Activated naive CD4-positive, alpha-beta T cell treated with anti-CD3 and anti-CD28 coated beads, Interleukin-2, amount 50 U/mL, for 24 hours (primary cell): ENCODE measurements around the gene TMEM121.

ENCODE experiments used
- H3K27ac Mint-ChIP-seq: one replicate; pipeline ENCODE4 v1.8.0; 2021; ENCODE audit warnings: mild to moderate bottlenecking, mixed read lengths
- H3K27me3 Mint-ChIP-seq: one replicate; pipeline ENCODE4 v1.8.0; 2021; ENCODE audit warnings: mixed read lengths
- H3K36me3 Mint-ChIP-seq: one replicate; pipeline ENCODE4 v1.8.0; 2021; ENCODE audit warnings: mixed read lengths
- H3K4me1 Mint-ChIP-seq: one replicate; pipeline ENCODE4 v1.8.0; 2021; ENCODE audit warnings: mixed read lengths
- H3K4me3 Mint-ChIP-seq: one replicate; pipeline ENCODE4 v1.8.0; 2021; ENCODE audit warnings: mild to moderate bottlenecking, mixed read lengths
- H3K9me3 Mint-ChIP-seq: one replicate; pipeline ENCODE4 v1.8.0; 2021; ENCODE audit warnings: mixed read lengths

TMEM121 gene

DNA sequence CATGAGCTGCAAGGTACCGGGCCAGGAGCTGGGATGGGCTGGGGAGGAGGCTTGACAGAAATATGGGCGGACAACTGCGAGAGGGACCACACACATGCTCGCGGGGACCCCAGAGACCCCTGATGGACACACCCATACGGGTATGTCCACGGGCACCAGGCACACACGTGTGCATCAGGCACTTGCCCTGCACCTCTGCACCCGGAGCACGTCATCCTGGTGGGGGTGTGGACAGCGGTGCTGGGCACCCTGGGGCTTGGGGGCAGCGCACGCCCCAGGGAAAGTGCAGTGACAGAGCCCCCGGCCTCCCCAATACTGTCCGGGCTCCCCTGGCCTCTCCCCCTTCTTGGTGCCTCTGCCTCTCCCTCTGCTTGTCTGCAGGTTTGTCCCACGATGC, 41.4 kb upstream of the TMEM121 start:
- H3K4me3 Mint-ChIP-seq: no peak overlapping the region
- H3K36me3 Mint-ChIP-seq: no peaks in the 10 kb centered on the region
- peak overlapping the region; percentile 30 for H3K27ac Mint-ChIP-seq
- no peaks in the 10 kb centered on the region for H3K9me3 Mint-ChIP-seq
- H3K27me3 Mint-ChIP-seq: no peaks in the 10 kb centered on the region
- peaks cover 71% of the 10 kb centered on the region for H3K4me1 Mint-ChIP-seq

- H3K9me3 Mint-ChIP-seq: no peaks in the 10 kb centered on the region
- no peaks in the 10 kb centered on the region for H3K36me3 Mint-ChIP-seq
- H3K27me3 Mint-ChIP-seq: no peaks in the 10 kb centered on the region
- peak overlapping the region; percentile 49 for H3K4me3 Mint-ChIP-seq
- H3K4me1 Mint-ChIP-seq: peaks cover 65% of the 10 kb centered on the region
- H3K27ac Mint-ChIP-seq: peak overlapping the region; percentile 35
Measured at GRCh38 chr14:105485739-105486162, 40.6 kb upstream of the TMEM121 start.

DNA sequence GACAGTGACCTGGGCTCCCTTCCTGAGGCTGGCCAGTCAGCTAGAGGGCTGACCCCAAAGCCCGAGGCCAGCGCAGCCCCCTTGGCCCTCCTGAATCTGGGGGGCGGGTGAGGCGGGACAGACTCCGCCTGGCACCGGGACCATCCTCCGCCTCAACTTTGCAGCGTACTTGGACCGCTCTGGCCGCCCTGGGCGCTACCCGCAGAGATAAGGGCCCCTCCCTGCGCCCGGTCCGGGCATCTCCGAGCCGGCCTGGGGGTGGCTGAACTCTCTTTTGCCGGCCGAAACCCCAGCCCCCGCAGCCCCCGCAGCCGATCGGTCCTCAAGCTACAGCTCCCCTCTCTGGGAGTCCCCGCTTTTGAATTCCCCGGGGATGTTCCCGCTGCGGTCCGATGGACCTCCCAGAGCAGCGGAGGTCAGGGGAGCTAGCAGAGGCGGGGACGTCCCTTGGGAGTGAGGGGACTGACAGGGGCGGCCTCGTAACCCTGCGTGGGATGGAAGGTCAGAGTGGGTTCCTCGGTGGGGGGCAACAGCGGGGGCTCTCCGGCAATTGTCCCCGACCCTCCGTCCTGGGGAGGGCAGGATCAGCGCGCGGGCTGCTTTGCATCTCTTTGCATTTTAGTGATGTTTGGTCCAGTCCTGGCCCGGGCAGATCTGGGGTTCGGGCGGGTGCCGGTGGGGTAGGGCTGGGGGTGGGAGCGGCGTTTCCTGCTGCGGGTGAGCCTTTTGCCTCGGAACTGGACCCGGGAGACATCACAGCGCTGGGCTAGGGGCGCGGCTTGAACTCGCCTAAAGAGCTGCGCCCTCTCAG, 40.0 kb upstream of the TMEM121 start, which contains the start of gene CRIP1:
TSS of gene CRIP1 (plus strand) at position 724 of the 811 bp plus-strand sequence. CDS start 374 bp downstream, outside the sequence.
- H3K36me3 Mint-ChIP-seq: no peaks in the 10 kb centered on the region
- peak within 1 kb of the TSS; percentile 80 for H3K4me3 Mint-ChIP-seq
- H3K9me3 Mint-ChIP-seq: no peaks in the 10 kb centered on the region
- H3K27ac Mint-ChIP-seq: peak within 1 kb of the TSS; percentile 35
- H3K27me3 Mint-ChIP-seq: no peaks in the 10 kb centered on the region
- peaks cover 60% of the 10 kb centered on the region for H3K4me1 Mint-ChIP-seq

DNA sequence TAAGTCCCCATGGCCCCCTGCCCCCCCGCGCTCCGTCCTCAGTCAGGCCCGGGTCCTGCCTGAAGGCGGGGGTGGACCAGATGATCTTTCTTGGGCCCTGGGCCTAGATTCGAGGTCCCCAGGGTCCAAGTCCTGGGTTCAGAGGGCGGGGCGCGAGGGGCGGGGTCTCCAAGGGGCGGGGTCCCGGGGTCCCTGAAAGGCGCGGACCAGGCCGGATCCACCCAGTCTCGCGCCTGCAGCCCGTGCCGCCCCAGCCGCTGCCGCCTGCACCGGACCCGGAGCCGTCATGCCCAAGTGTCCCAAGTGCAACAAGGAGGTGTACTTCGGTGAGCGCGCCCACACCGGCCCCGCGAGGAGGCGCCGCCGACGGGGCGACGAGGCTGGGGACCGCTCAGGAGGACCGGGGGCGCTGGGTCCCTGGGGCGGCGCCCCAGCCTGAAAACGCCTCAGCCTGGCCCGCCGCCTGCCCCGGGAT, 39.4 kb upstream of the TMEM121 start:
- H3K9me3 Mint-ChIP-seq: no peaks in the 10 kb centered on the region
- peaks cover 60% of the 10 kb centered on the region for H3K4me1 Mint-ChIP-seq
- no peaks in the 10 kb centered on the region for H3K27me3 Mint-ChIP-seq
- H3K27ac Mint-ChIP-seq: no peak overlapping the region
- H3K4me3 Mint-ChIP-seq: peak overlapping the region; percentile 76
- no peaks in the 10 kb centered on the region for H3K36me3 Mint-ChIP-seq

DNA sequence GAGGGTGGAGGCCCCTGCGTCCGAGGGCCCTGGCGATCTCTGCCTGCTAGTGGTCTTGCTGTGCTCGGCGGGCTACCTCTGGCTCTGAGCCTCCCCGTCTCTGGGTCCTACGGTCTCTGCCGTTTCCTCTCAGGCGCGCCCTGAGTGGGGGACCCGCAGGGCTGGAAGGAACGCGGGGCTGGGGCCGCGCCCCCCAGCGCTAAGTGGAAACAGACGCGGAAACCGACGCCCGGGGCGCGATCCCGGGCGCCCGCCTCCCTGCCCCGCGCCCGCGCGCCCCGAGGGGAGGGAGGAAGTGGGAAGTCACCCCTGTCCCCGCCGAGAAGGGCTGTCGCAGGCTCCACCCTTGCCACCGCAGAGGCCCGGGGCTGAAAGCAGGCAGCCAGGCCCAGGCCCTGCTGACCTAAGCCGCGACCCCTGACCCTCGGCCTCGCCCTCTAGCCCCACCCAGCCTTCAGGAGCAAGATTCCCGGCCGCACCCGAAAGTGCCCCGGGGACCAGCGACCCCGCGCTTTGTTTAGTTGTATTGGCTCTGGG, 38.9 kb upstream of the TMEM121 start:
- Mint-ChIP-seq H3K9me3 (no peaks in the 10 kb centered on the region), H3K4me1 (peaks cover 55% of the 10 kb centered on the region), H3K36me3 (no peaks in the 10 kb centered on the region), H3K4me3 (peak overlapping the region; percentile 80), H3K27me3 (no peaks in the 10 kb centered on the region), H3K27ac (peak overlapping the region; percentile 35)

GRCh38 chr14:105487986-105488777, 38.2 kb upstream of the TMEM121 start:
- H3K27ac Mint-ChIP-seq: peak overlapping the region; percentile 35
- H3K4me1 Mint-ChIP-seq: peaks cover 48% of the 10 kb centered on the region
- H3K9me3 Mint-ChIP-seq: no peaks in the 10 kb centered on the region
- peak overlapping the region; percentile 80 for H3K4me3 Mint-ChIP-seq
- H3K36me3 Mint-ChIP-seq: no peaks in the 10 kb centered on the region
- no peaks in the 10 kb centered on the region for H3K27me3 Mint-ChIP-seq

DNA sequence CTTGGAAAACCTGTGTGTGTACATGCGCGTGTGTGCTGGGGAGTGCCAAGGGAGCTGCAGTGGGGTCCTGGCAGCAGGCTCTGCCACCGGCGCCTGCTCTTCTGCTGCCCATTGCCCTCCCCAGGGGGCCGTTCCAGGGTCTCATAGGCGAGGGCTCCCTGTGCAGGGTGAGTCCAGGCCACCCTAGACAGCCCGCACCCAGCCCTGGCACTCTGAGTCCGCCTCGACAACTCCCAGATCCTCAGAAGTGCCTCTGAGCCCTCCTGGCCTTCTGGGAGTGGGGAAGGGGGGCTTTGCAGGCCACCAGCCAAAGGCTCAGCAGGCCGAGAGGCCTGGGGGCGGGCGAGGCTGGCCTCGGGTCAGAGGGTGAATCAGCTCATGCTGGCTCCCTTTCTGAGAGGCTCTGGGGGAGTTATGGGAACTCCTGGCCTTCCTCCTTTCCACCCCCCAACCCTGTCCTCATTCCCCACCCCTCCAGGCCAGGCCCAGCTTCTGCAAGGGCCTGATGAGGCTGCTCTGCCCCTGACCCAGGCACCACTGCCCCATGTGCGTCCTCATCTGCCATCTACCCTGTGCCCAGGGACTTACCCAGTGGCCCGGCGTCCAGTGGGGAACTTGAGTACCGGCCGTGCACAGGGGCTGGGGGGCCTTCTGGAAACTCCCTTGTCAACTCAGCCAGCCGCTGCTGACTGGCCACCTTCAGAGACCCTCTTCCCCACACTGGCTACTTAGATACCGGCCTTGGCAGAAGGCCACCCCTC, 37.4 kb upstream of the TMEM121 start:
- no peaks in the 10 kb centered on the region for H3K36me3 Mint-ChIP-seq
- peaks cover 47% of the 10 kb centered on the region for H3K4me1 Mint-ChIP-seq
- no peak overlapping the region for H3K27ac Mint-ChIP-seq
- H3K9me3 Mint-ChIP-seq: no peaks in the 10 kb centered on the region
- H3K4me3 Mint-ChIP-seq: peak overlapping the region; percentile 77
- no peaks in the 10 kb centered on the region for H3K27me3 Mint-ChIP-seq

- Mint-ChIP-seq H3K4me3 (peak overlapping the region; percentile 77), H3K9me3 (no peaks in the 10 kb centered on the region), H3K27me3 (no peaks in the 10 kb centered on the region), H3K27ac (peak overlapping the region; percentile 39), H3K4me1 (peaks cover 39% of the 10 kb centered on the region), H3K36me3 (no peaks in the 10 kb centered on the region)
Measured at GRCh38 chr14:105489542-105490266, 36.7 kb upstream of the TMEM121 start.

DNA sequence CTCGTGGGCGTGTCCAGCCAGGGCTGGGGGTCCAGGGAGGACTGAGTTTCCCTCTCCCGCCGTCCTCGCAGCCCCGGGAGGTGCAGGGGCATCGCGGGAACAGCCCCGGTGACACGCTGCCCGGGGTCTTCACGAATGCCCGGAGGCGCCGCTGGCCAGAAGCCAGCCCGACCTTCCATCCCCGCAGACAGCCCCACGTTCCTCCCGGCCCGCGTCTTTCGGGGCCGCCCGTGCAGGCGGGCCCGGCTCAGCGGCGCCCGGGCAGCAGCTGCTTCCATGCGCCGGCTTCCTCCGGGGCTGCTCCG, 36.2 kb upstream of the TMEM121 start:
- peaks cover 34% of the 10 kb centered on the region for H3K4me1 Mint-ChIP-seq
- no peaks in the 10 kb centered on the region for H3K9me3 Mint-ChIP-seq

GRCh38 chr14:105490572-105491365, 35.6 kb upstream of the TMEM121 start, which contains the start of gene TEDC1:
TSS of gene TEDC1 (plus strand) at chr14:105491246. CDS start at chr14:105491376, 130 bp downstream.
- peaks cover 29% of the 10 kb centered on the region for H3K4me1 Mint-ChIP-seq
- peak within 1 kb of the TSS; percentile 89 for H3K27ac Mint-ChIP-seq
- peak within 1 kb of the TSS; percentile 90 for H3K4me3 Mint-ChIP-seq
- H3K27me3 Mint-ChIP-seq: no peaks in the 10 kb centered on the region
- H3K9me3 Mint-ChIP-seq: no peaks in the 10 kb centered on the region
- H3K36me3 Mint-ChIP-seq: no peaks in the 10 kb centered on the region

More for the DNA sequence above, 36.2 kb upstream of the TMEM121 start:
- Mint-ChIP-seq H3K27ac (no peak overlapping the region), H3K4me3 (no peak overlapping the region), H3K27me3 (no peaks in the 10 kb centered on the region), H3K36me3 (no peaks in the 10 kb centered on the region)

DNA sequence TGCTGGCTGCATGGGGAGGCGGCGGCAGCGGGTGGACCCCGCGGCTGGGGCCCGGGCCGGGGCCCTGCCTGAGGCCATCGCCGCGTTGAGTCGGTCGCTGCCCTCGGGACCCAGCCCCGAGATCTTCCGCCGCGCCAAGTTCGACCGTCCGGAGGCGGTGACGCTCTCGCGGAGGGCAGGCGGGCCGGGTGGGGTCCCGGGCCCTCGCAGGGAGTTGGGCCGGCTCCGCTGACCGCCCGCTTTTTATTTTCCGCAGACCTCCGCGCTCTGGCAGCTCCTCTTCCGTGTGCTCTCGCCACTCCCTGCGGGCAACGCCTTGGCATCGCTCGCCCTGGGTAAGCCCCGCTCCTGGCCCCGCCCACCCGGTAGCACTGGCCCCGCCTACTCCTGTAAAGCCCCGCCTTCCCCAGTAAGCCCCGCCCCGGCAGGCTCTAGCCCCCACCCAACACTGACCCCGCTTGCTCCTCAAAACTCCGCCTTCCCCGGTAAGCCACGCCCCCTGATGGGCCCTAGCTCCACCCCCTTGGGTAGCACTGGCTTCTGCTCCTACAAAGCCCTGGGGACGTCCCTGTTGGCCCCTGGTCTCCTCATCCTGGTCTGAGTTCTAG, 34.9 kb upstream of the TMEM121 start:
- peak overlapping the region; percentile 90 for H3K4me3 Mint-ChIP-seq
- H3K27ac Mint-ChIP-seq: peak overlapping the region; percentile 89
- no peaks in the 10 kb centered on the region for H3K9me3 Mint-ChIP-seq
- H3K36me3 Mint-ChIP-seq: no peaks in the 10 kb centered on the region
- no peaks in the 10 kb centered on the region for H3K27me3 Mint-ChIP-seq
- peaks cover 26% of the 10 kb centered on the region for H3K4me1 Mint-ChIP-seq

DNA sequence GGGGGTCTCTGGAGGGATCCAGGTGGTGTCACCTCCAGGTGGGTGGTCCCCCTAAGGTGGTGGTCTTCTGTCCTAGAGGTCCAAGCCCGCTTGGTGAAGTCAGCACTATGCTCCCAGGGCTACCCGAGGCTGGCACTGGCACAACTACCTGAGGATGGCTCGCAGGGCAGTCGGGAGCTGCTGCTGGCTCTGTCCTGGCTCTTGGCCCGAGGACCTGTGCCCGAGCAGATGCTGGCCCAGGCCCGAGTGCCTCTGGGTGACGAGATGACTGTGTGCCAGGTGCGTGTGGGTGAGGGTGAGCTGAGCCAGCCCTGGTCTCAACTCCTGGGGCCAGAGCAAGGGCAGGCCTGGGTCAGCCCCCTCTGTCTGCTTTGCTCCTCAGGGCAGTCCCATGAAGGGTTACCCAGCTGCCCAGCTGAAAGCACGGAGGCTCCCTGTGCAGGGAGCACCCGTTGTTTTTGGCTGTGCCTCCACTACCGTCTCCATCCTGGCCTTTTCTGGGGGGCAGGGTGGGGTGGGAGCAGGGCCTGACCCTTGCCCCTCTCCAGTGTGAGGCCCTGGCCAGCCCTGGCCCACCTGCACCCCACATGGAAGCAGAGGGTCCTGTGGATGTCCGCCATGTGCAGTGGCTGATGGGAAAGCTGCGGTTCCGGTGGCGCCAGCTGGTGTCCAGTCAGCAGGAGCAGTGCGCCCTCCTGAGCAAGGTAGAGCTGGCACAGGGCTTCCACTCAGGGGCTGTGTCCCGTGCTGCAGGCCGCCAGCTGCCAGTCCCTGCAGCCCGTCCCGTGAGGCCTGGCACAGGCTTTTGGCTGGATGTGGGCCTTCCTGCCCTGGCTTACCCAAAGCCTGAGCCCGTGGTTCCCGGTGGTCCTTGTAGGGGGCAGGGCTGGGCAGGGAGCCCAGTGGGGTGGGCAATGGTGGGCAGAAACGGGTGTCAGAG, 34.1 kb upstream of the TMEM121 start:
- no peak overlapping the region for H3K27ac Mint-ChIP-seq
- peak overlapping the region; percentile 90 for H3K4me3 Mint-ChIP-seq
- no peaks in the 10 kb centered on the region for H3K27me3 Mint-ChIP-seq
- H3K36me3 Mint-ChIP-seq: no peaks in the 10 kb centered on the region
- H3K4me1 Mint-ChIP-seq: peaks cover 22% of the 10 kb centered on the region
- no peaks in the 10 kb centered on the region for H3K9me3 Mint-ChIP-seq
